Smooth muscle cell (in vitro differentiated cells): ENCODE results near the gene ALS2. TPM values are rescaled to one million over a fixed set of nuclear protein-coding genes. Genes with fewer than 3 reads are reported as not detected.

Source experiments
- DNase-seq: peaks from one replicate; lab custom pipeline; 2025; ENCODE audit not compliant: unreplicated experiment; lab: John Stamatoyannopoulos, UW
- H2AFZ ChIP-seq: fragments of 200-600 bp; sonication (generic); 2 replicates; pipeline ENCODE4 v1.6.0; 2016; ENCODE audit warnings: antibody characterized with exemption, low read depth, mild to moderate bottlenecking
- H3F3A ChIP-seq: fragments of 200-600 bp; sonication (generic); 2 replicates; pipeline ENCODE4 v1.6.0; 2017; ENCODE audit warnings: antibody characterized with exemption, low read depth
- H3K27ac ChIP-seq: fragments of 200-600 bp; sonication (generic); 2 replicates; pipeline ENCODE4 v1.5.1; 2016; ENCODE audit warnings: low read depth, mild to moderate bottlenecking
- H3K27me3 ChIP-seq: fragments of 200-600 bp; sonication (generic); 2 replicates; pipeline ENCODE4 v1.6.1; 2016; ENCODE audit warnings: low read depth, mild to moderate bottlenecking
- H3K36me3 ChIP-seq: fragments of 200-600 bp; sonication (generic); 2 replicates; pipeline ENCODE4 v1.5.1; 2016; ENCODE audit warnings: low read depth
- H3K4me1 ChIP-seq: fragments of 200-600 bp; sonication (generic); 2 replicates; pipeline ENCODE4 v1.5.1; 2016; ENCODE audit warnings: low read depth
- H3K4me2 ChIP-seq: fragments of 200-600 bp; sonication (generic); 2 replicates; pipeline ENCODE4 v1.6.0; 2016; ENCODE audit warnings: mild to moderate bottlenecking
- H3K4me3 ChIP-seq: fragments of 200-600 bp; sonication (generic); 2 replicates; pipeline ENCODE4 v1.5.1; 2016; ENCODE audit warnings: mild to moderate bottlenecking
- H3K79me2 ChIP-seq: fragments of 200-600 bp; sonication (generic); 2 replicates; pipeline ENCODE4 v1.6.0; 2016; ENCODE audit warnings: low read depth, mild to moderate bottlenecking
- H3K9ac ChIP-seq: fragments of 200-600 bp; sonication (generic); 2 replicates; pipeline ENCODE4 v1.6.0; 2016; ENCODE audit warnings: low read depth
- H3K9me3 ChIP-seq: fragments of 200-600 bp; sonication (generic); replicated peaks from 2 replicates; pipeline ENCODE4 v1.5.1; 2016; ENCODE audit warnings: low read depth
- H4K20me1 ChIP-seq: fragments of 200-600 bp; sonication (generic); 2 replicates; pipeline ENCODE4 v1.6.0; 2016; ENCODE audit warnings: low read depth
- CTCF ChIP-seq: fragments of 200-600 bp; sonication (generic); IDR thresholded peaks from 2 replicates; pipeline ENCODE4 v1.5.1; 2017; ENCODE audit warnings: borderline replicate concordance, mild to moderate bottlenecking, antibody characterized with exemption; ENCODE audit not compliant: insufficient read depth, poor library complexity, severe bottlenecking
- WGBS: methylation state at CpG from one replicate; pipeline ENCODE4 v1.1.7; 2016; ENCODE audit warnings: low lambda C conversion rate; 5-methylcytosine and 5-hydroxymethylcytosine counted together
- polyA plus RNA-seq: library from polyadenylated mRNA; unstranded; fragments of >200 nt; fragmentation: Nextera tagmentation; extraction: Ambion mirVana; gene quantifications from 2 replicates; pipeline ENCODE4 v1.2.1, GENCODE V29; 2016
- total RNA-seq: library from RNA; depleted of rRNA; stranded (reverse); fragments of >200 nt; gene quantifications from 2 replicates; pipeline ENCODE4 v1.2.3, GENCODE V29; 2014

Gene ALS2
- total and polyA plus RNA-seq, 2 experiments from 2014 or later: 11.0 to 24.4 TPM

- WGBS: 31% methylated on average over 5 of the region's 5 CpGs
- no peak overlapping the region for H3K9ac ChIP-seq
- no peaks in the 10 kb centered on the region for H3K79me2 ChIP-seq
- H3K27ac ChIP-seq: no peak overlapping the region
- H2AFZ ChIP-seq: no peak overlapping the region
- no peaks in the 10 kb centered on the region for H4K20me1 ChIP-seq
- H3K27me3 ChIP-seq: no peaks in the 10 kb centered on the region
- H3K9me3 ChIP-seq: no peaks in the 10 kb centered on the region
- no peaks in the 10 kb centered on the region for H3K36me3 ChIP-seq
- no peaks in the 10 kb centered on the region for H3K4me1 ChIP-seq
- no peak overlapping the region for H3K4me2 ChIP-seq
- H3K4me3 ChIP-seq: no peak overlapping the region
- no peak for DNase-seq
- peaks cover 6% of the 10 kb centered on the region for H3F3A ChIP-seq
- peak; percentile 70 for TF ChIP-seq CTCF
Measured at GRCh38 chr2:201795607-201796477, 15.1 kb upstream of the ALS2 start.

GRCh38 chr2:201794294-201794693 is 13.6 kb upstream of the ALS2 start:
- Histone ChIP-seq H3K4me2 (no peak overlapping the region), H3K9ac (no peak overlapping the region), H3K27me3 (no peaks in the 10 kb centered on the region), H3K9me3 (no peaks in the 10 kb centered on the region), H4K20me1 (no peaks in the 10 kb centered on the region), H3F3A (peaks cover 6% of the 10 kb centered on the region), H3K4me3 (no peak overlapping the region), H3K27ac (no peak overlapping the region), H3K79me2 (no peaks in the 10 kb centered on the region), H2AFZ (no peak overlapping the region), H3K36me3 (no peaks in the 10 kb centered on the region), H3K4me1 (no peaks in the 10 kb centered on the region)
- no peak for DNase-seq
- no peak for TF ChIP-seq CTCF
- 86% methylated on average over 6 of the region's 6 CpGs for WGBS

GRCh38 chr2:201793631-201794030 is 12.9 kb upstream of the ALS2 start:
- Histone ChIP-seq H3K4me3 (no peak overlapping the region), H3K9me3 (no peaks in the 10 kb centered on the region), H3K4me1 (no peaks in the 10 kb centered on the region), H3K79me2 (no peaks in the 10 kb centered on the region), H3K36me3 (no peaks in the 10 kb centered on the region), H3K27ac (no peak overlapping the region), H4K20me1 (no peaks in the 10 kb centered on the region), H3K9ac (no peak overlapping the region), H3K27me3 (no peaks in the 10 kb centered on the region), H2AFZ (no peak overlapping the region), H3F3A (peaks cover 6% of the 10 kb centered on the region), H3K4me2 (no peak overlapping the region)
- WGBS: 88% methylated on average over 1 of the region's 1 CpG
- DNase-seq: no peak
- TF ChIP-seq CTCF: no peak

GRCh38 chr2:201790989-201791388 is 10.3 kb upstream of the ALS2 start:
- DNase-seq: no peak
- Histone ChIP-seq H4K20me1 (no peaks in the 10 kb centered on the region), H3K9ac (no peak overlapping the region), H3K4me1 (no peaks in the 10 kb centered on the region), H3K4me2 (no peak overlapping the region), H3K27ac (no peak overlapping the region), H3F3A (no peaks in the 10 kb centered on the region), H3K27me3 (no peaks in the 10 kb centered on the region), H3K36me3 (no peaks in the 10 kb centered on the region), H3K4me3 (no peak overlapping the region), H2AFZ (no peak overlapping the region), H3K79me2 (no peaks in the 10 kb centered on the region), H3K9me3 (no peaks in the 10 kb centered on the region)
- TF ChIP-seq CTCF: no peak
- WGBS: 84% methylated on average over 2 of the region's 2 CpGs
